MM.1S (cell line): ENCODE results near the gene TRIM45.

Experiments used
- DNase-seq: peaks from one replicate; pipeline ENCODE4 v3.0.0-alpha.2; 2015
- H2AFZ ChIP-seq: fragments of 300-600 bp; sonication (generic); 2 replicates; pipeline ENCODE4 v1.6.0; 2016; ENCODE audit warnings: antibody characterized with exemption, low read length
- H3F3A ChIP-seq: fragments of 300-600 bp; sonication (generic); 2 replicates; pipeline ENCODE4 v1.6.1; 2016; ENCODE audit warnings: mild to moderate bottlenecking, antibody characterized with exemption, low read length, moderate library complexity, mixed read lengths; ENCODE audit not compliant: insufficient read depth
- H3K27ac ChIP-seq: fragments of 300-600 bp; sonication (generic); 2 replicates; pipeline ENCODE4 v1.5.1; 2016; ENCODE audit warnings: mild to moderate bottlenecking, low read length
- H3K27me3 ChIP-seq: fragments of 300-600 bp; sonication (generic); replicated peaks from 2 replicates; pipeline ENCODE4 v1.6.0; 2016; ENCODE audit warnings: low read length; ENCODE audit not compliant: insufficient read depth
- H3K36me3 ChIP-seq: fragments of 300-600 bp; sonication (generic); replicated peaks from 2 replicates; pipeline ENCODE4 v1.6.1; 2016; ENCODE audit warnings: mild to moderate bottlenecking, low read length, mixed read lengths; ENCODE audit not compliant: insufficient read depth
- H3K4me1 ChIP-seq: fragments of 300-600 bp; sonication (generic); 2 replicates; pipeline ENCODE4 v1.6.1; 2016; ENCODE audit warnings: low read length, mixed read lengths
- H3K4me2 ChIP-seq: fragments of 300-600 bp; sonication (generic); 2 replicates; pipeline ENCODE4 v1.6.0; 2016; ENCODE audit warnings: low read depth, low read length
- H3K4me3 ChIP-seq: fragments of 300-600 bp; sonication (generic); 2 replicates; pipeline ENCODE4 v1.5.1; 2016; ENCODE audit warnings: low read length, mixed read lengths
- H3K79me2 ChIP-seq: fragments of 300-600 bp; sonication (generic); 2 replicates; pipeline ENCODE4 v1.6.1; 2016; ENCODE audit warnings: mixed run types, low read length, mixed read lengths
- H3K9ac ChIP-seq: fragments of 300-600 bp; sonication (generic); 2 replicates; pipeline ENCODE4 v1.6.1; 2016; ENCODE audit warnings: low read length, mixed read lengths
- H3K9me2 ChIP-seq: fragments of 300-600 bp; sonication (generic); replicated peaks from 2 replicates; pipeline ENCODE4 v1.6.1; 2016; ENCODE audit warnings: mild to moderate bottlenecking, low read length, mixed read lengths; ENCODE audit not compliant: insufficient read depth
- H3K9me3 ChIP-seq: fragments of 300-600 bp; sonication (generic); replicated peaks from 2 replicates; pipeline ENCODE4 v1.6.1; 2016; ENCODE audit warnings: mild to moderate bottlenecking, low read length, mixed read lengths; ENCODE audit not compliant: insufficient read depth
- H4K20me1 ChIP-seq: fragments of 300-600 bp; sonication (generic); 2 replicates; pipeline ENCODE4 v1.6.1; 2016; ENCODE audit warnings: mild to moderate bottlenecking, low read length, moderate library complexity, mixed read lengths; ENCODE audit not compliant: insufficient read depth
- EZH2 ChIP-seq: fragments of 300-600 bp; sonication (generic); optimal IDR thresholded peaks from 2 replicates; pipeline ENCODE3; 2017; ENCODE audit warnings: low read depth, mild to moderate bottlenecking, antibody characterized with exemption, low read length, mixed read lengths
- EZH2phosphoT487 ChIP-seq: fragments of 300-600 bp; sonication (generic); IDR thresholded peaks from 2 replicates; pipeline ENCODE4 v1.6.1; 2018; ENCODE audit warnings: antibody characterized with exemption, low read length
- TF ChIP-seq, protein P1 (sequence below): fragments of 300-600 bp; sonication (generic); IDR thresholded peaks from 2 replicates; pipeline ENCODE4 v1.5.1; 2016; ENCODE audit warnings: antibody characterized with exemption, low read length, mixed read lengths

Gene TRIM45

DNA sequence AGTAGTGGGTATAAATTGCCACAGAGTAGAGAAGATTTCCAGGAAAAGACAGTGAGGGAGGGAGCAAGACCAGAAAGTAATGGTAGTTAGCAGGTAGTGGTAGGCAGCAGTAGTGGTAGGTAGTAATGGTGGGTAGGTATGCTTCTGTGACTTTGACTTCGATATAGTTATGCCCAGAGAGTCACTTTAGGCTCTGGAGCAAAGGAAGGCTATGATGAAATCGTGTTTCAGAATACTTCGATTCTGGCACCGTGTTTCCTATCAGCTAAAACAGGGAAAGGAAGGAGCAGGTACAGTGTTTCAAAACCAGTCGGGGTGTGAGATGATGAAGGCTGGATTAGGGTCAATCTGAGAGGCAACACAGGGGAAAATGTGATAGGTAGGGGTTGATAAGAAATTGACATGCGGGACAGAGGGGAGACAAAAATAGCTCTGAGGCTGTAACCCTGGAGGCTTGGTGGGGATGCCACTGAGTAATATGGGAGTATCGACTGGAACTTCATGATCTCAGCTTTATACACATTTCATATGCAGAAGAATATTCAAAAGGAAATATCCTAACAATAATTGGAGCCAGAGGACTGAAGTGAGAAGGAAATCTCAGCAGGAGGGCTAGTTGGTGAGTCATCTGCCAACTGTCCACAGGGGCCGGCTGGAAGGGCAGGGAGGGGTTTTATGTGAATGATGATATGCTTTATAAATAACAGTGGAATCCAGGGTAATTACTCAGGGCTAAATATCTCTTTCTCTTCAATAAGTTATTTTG is 25.2 kb upstream of the TRIM45 start:
- H3K9me3 ChIP-seq: no peaks in the 10 kb centered on the region
- TF ChIP-seq, protein P1, sequence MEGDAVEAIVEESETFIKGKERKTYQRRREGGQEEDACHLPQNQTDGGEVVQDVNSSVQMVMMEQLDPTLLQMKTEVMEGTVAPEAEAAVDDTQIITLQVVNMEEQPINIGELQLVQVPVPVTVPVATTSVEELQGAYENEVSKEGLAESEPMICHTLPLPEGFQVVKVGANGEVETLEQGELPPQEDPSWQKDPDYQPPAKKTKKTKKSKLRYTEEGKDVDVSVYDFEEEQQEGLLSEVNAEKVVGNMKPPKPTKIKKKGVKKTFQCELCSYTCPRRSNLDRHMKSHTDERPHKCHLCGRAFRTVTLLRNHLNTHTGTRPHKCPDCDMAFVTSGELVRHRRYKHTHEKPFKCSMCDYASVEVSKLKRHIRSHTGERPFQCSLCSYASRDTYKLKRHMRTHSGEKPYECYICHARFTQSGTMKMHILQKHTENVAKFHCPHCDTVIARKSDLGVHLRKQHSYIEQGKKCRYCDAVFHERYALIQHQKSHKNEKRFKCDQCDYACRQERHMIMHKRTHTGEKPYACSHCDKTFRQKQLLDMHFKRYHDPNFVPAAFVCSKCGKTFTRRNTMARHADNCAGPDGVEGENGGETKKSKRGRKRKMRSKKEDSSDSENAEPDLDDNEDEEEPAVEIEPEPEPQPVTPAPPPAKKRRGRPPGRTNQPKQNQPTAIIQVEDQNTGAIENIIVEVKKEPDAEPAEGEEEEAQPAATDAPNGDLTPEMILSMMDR: no peak
- no peak for TF ChIP-seq EZH2phosphoT487
- TF ChIP-seq EZH2: no peak
- no peaks in the 10 kb centered on the region for H3K79me2 ChIP-seq
- no peak overlapping the region for H3K4me2 ChIP-seq
- DNase-seq: no peak
- H3K27me3 ChIP-seq: no peaks in the 10 kb centered on the region
- H3K4me3 ChIP-seq: no peak overlapping the region
- no peak overlapping the region for H2AFZ ChIP-seq
- no peak overlapping the region for H3K9ac ChIP-seq
- H4K20me1 ChIP-seq: no peaks in the 10 kb centered on the region
- H3F3A ChIP-seq: no peaks in the 10 kb centered on the region
- no peaks in the 10 kb centered on the region for H3K36me3 ChIP-seq
- no peaks in the 10 kb centered on the region for H3K4me1 ChIP-seq
- no peaks in the 10 kb centered on the region for H3K9me2 ChIP-seq
- no peak overlapping the region for H3K27ac ChIP-seq

DNA sequence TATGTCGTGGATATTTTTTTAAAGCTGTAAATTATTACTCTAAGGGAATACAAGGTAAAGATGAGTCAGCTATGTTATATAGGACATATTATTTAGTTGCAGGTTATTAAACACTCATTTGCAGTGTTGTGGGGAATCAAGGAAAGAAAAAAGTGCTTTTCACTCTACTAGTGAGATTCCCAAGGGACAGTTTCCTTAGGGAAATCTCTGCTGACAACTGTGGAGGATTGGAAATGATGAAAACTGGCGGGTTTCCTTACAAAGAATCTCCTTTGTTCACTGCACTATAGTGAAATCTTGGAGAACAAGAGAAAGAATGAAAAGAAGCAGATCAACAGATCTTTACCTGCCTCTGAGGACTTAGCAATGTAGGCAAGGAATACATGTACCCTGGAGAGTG is 24.5 kb upstream of the TRIM45 start:
- no peak for DNase-seq
- Histone ChIP-seq H3K4me1 (no peaks in the 10 kb centered on the region), H3K27ac (no peak overlapping the region), H4K20me1 (no peaks in the 10 kb centered on the region), H3K36me3 (no peaks in the 10 kb centered on the region), H3F3A (no peaks in the 10 kb centered on the region), H3K79me2 (no peaks in the 10 kb centered on the region), H3K4me2 (no peak overlapping the region), H3K4me3 (no peak overlapping the region), H3K9ac (no peak overlapping the region), H3K27me3 (no peaks in the 10 kb centered on the region), H3K9me3 (no peaks in the 10 kb centered on the region), H3K9me2 (no peaks in the 10 kb centered on the region), H2AFZ (no peak overlapping the region)
- no peak for TF ChIP-seq EZH2phosphoT487
- TF ChIP-seq, protein P1: no peak
- no peak for TF ChIP-seq EZH2

DNA sequence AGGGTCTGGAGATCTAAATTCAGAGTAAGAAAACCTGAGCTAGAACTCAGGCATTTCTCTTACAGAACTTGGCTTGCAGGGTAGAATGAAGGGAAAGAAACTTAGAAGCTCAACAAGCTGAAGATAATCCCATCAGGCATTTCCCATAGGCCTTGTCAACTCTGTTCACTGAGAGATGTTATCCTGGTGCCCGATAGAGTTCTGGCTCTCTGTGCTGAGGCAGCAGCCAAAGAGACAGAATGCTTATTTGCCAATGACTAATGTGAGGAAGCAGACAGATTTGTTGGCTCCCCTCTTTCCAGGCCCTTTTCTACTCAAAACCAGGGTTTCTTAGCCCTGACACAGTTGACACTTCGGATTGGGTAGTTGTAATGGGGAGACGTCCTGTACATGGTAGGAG is 22.3 kb upstream of the TRIM45 start:
- Histone ChIP-seq H3K4me2 (no peak overlapping the region), H3K27me3 (no peaks in the 10 kb centered on the region), H3K9me3 (no peaks in the 10 kb centered on the region), H3K36me3 (no peaks in the 10 kb centered on the region), H3K27ac (no peak overlapping the region), H3K9me2 (no peaks in the 10 kb centered on the region), H4K20me1 (no peaks in the 10 kb centered on the region), H3K79me2 (no peaks in the 10 kb centered on the region), H3F3A (no peaks in the 10 kb centered on the region), H2AFZ (no peak overlapping the region), H3K9ac (no peak overlapping the region), H3K4me1 (no peaks in the 10 kb centered on the region), H3K4me3 (no peak overlapping the region)
- TF ChIP-seq, protein P1: no peak
- TF ChIP-seq EZH2 (no peak), EZH2phosphoT487 (no peak)
- DNase-seq: no peak
